Large intestine (tissue), 1 donor: Measurements from ENCODE around the gene ZNF628. TPM values are rescaled to one million over a fixed set of nuclear protein-coding genes. Genes with fewer than 3 reads are reported as not detected.

Source experiments
- polyA plus RNA-seq: library from polyadenylated mRNA; unstranded; fragments of 120-200 nt; gene quantifications from one replicate; pipeline ENCODE4 v1.2.1, GENCODE V29; 2013

ZNF628 gene
- polyA plus RNA-seq, 1 donor = 5.6 TPM

Other genes with a start within 250 kb of the ZNF628 start
- 69.0 TPM for gene TMEM86B, start 247.9 kb upstream of the ZNF628 start, polyA plus RNA-seq
- 65.1 TPM for gene PPP6R1, start 217.6 kb upstream of the ZNF628 start, polyA plus RNA-seq
- 29.4 TPM for gene HSPBP1, start 196.5 kb upstream of the ZNF628 start, polyA plus RNA-seq
- 9.7 TPM for gene BRSK1, start 192.6 kb upstream of the ZNF628 start, polyA plus RNA-seq
- gene TMEM150B, start 151.3 kb upstream of the ZNF628 start, polyA plus RNA-seq = 71.4 TPM
- 21.5 TPM for gene KMT5C, start 136.7 kb upstream of the ZNF628 start, polyA plus RNA-seq
- gene COX6B2, start 121.9 kb upstream of the ZNF628 start, polyA plus RNA-seq = 1.3 TPM
- 0.03 TPM for gene GARIN5B, start 113.4 kb upstream of the ZNF628 start, polyA plus RNA-seq
- 0.66 TPM for gene IL11, start 106.2 kb upstream of the ZNF628 start, polyA plus RNA-seq
- 0.93 TPM for gene TMEM190, start 99.8 kb upstream of the ZNF628 start, polyA plus RNA-seq
- 8.7 TPM for gene TMEM238, start 92.3 kb upstream of the ZNF628 start, polyA plus RNA-seq
- gene RPL28, start 90.7 kb upstream of the ZNF628 start, polyA plus RNA-seq = 2,127 TPM
- 29.9 TPM for gene UBE2S, start 68.8 kb upstream of the ZNF628 start, polyA plus RNA-seq
- gene SHISA7, start 33.3 kb upstream of the ZNF628 start, polyA plus RNA-seq = 1.1 TPM
- gene ISOC2, start 15.0 kb upstream of the ZNF628 start, polyA plus RNA-seq = 30.4 TPM
- not detected for gene C19orf85, start 11.9 kb upstream of the ZNF628 start, polyA plus RNA-seq
- 14.0 TPM for gene NAT14, start 8.6 kb downstream of the ZNF628 start, polyA plus RNA-seq
- gene SSC5D, start 11.8 kb downstream of the ZNF628 start, polyA plus RNA-seq = 4.0 TPM
- 0.66 TPM for gene SBK2, start 60.5 kb downstream of the ZNF628 start, polyA plus RNA-seq
- gene SBK3, start 68.9 kb downstream of the ZNF628 start, polyA plus RNA-seq = 0.15 TPM
- 14.9 TPM for gene ZNF579, start 104.2 kb downstream of the ZNF628 start, polyA plus RNA-seq
- 13.9 TPM for gene FIZ1, start 122.9 kb downstream of the ZNF628 start, polyA plus RNA-seq
- 18.9 TPM for gene ZNF524, start 123.7 kb downstream of the ZNF628 start, polyA plus RNA-seq
- 10.4 TPM for gene ZNF865, start 129.0 kb downstream of the ZNF628 start, polyA plus RNA-seq
- 15.6 TPM for gene ZNF784, start 147.9 kb downstream of the ZNF628 start, polyA plus RNA-seq
- 31.3 TPM for gene ZNF580, start 164.4 kb downstream of the ZNF628 start, polyA plus RNA-seq
- gene ZNF581, start 167.0 kb downstream of the ZNF628 start, polyA plus RNA-seq = 29.1 TPM
- 11.6 TPM for gene CCDC106, start 171.6 kb downstream of the ZNF628 start, polyA plus RNA-seq
- gene U2AF2, start 178.4 kb downstream of the ZNF628 start, polyA plus RNA-seq = 167 TPM
- gene EPN1, start 198.6 kb downstream of the ZNF628 start, polyA plus RNA-seq = 153 TPM